Islet of Langerhans (tissue), 1 donor: ENCODE results near the gene PQBP1.
"Not testable (repeated sequence)": the region's sequence is repeated elsewhere in the genome, so short reads cannot be mapped to it uniquely, and the experiment has no call there.

Experiments
- FAIRE-seq: peaks from one replicate; lab custom pipeline; 2011; peaks lifted over from hg19 to GRCh38; lab: Jason Lieb, UNC

PQBP1 gene

GRCh38 chrX:48897625-48898306, at the start of gene PQBP1, which contains the start of gene TIMM17B:
TSS of gene PQBP1 (plus strand) at chrX:48897930. CDS start at chrX:48898510, 580 bp downstream.
TSS of gene TIMM17B (minus strand) at chrX:48897768. CDS start at chrX:48897749, 19 bp downstream.
- FAIRE-seq = peak; percentile 97

- no peak for FAIRE-seq
Observed at GRCh38 chrX:48848847-48849246, 48.9 kb upstream of the PQBP1 start.

GRCh38 chrX:48852857-48853256, 44.9 kb upstream of the PQBP1 start:
- FAIRE-seq = no peak

- FAIRE-seq = not testable (repeated sequence)
Observed at GRCh38 chrX:48853494-48853893, 44.2 kb upstream of the PQBP1 start.

- not testable (repeated sequence) for FAIRE-seq
Observed at GRCh38 chrX:48854121-48854804, 43.5 kb upstream of the PQBP1 start.

GRCh38 chrX:48854898-48855297, 42.8 kb upstream of the PQBP1 start:
- FAIRE-seq = no peak

GRCh38 chrX:48864210-48864609, 33.5 kb upstream of the PQBP1 start:
- FAIRE-seq = no peak

GRCh38 chrX:48872017-48872416, 25.7 kb upstream of the PQBP1 start:
- not testable (repeated sequence) for FAIRE-seq

GRCh38 chrX:48876944-48877343, 20.8 kb upstream of the PQBP1 start:
- FAIRE-seq = not testable (repeated sequence)

- FAIRE-seq = no peak
Observed at GRCh38 chrX:48883729-48884128, 14.0 kb upstream of the PQBP1 start.

GRCh38 chrX:48886586-48886985, 11.1 kb upstream of the PQBP1 start:
- FAIRE-seq = not testable (repeated sequence)

GRCh38 chrX:48890296-48890925, 7.3 kb upstream of the PQBP1 start:
- no peak for FAIRE-seq

GRCh38 chrX:48890934-48891401, 6.8 kb upstream of the PQBP1 start:
- FAIRE-seq = no peak

GRCh38 chrX:48891402-48892288, 6.1 kb upstream of the PQBP1 start:
- no peak for FAIRE-seq

GRCh38 chrX:48892896-48893295, 4.8 kb upstream of the PQBP1 start:
- FAIRE-seq = no peak

GRCh38 chrX:48893556-48894348, 4.0 kb upstream of the PQBP1 start:
- FAIRE-seq = no peak

GRCh38 chrX:48894891-48895290, 2.8 kb upstream of the PQBP1 start:
- no peak for FAIRE-seq

GRCh38 chrX:48896611-48897011, 1.1 kb upstream of the PQBP1 start:
- no peak for FAIRE-seq

GRCh38 chrX:48897157-48897624, 539 bp upstream of the PQBP1 start:
- FAIRE-seq = peak; percentile 95

- no peak for FAIRE-seq
Observed at GRCh38 chrX:48899078-48899410, 1.3 kb downstream of the PQBP1 start.

GRCh38 chrX:48901069-48901468, 3.3 kb downstream of the PQBP1 start:
- FAIRE-seq = no peak
